Measurements from ENCODE around the gene KLHL36.

- TF ChIP-seq ZNF274 (IDR thresholded peaks at IDR 0.05; ENCODE audit: low read depth, low read length), result no peak
- TF ChIP-seq YY1 (IDR thresholded peaks at IDR 0.05; ENCODE audit: insufficient read depth, insufficient read length), result no peak
These were observed 24.9 kb downstream of the KLHL36 start for GRCh38 chr16:84673203-84673535.
